Calu3 (cell line): ENCODE measurements around the gene UBIAD1. TPM values are rescaled to one million over a fixed set of nuclear protein-coding genes. Genes with fewer than 3 reads are reported as not detected.

ENCODE experiments used
- BruUV-seq: library from RNA; stranded (reverse); fragments of 400-500 nt; replicated peaks from 2 replicates; lab custom pipeline; 2021; lab: Mats Ljungman, UMichigan
- CTCF ChIA-PET: fragments of 300-600 bp; sonication (Branson Sonifier 250); formaldehyde crosslinking; loops from one replicate; lab custom pipeline; 2022; ENCODE audit warnings: antibody characterized with exemption; lab: Charles Lee
- DNase-seq: peaks from one replicate; pipeline ENCODE4 v3.0.0; 2022
- H3K27ac Mint-ChIP-seq: one replicate; pipeline ENCODE4 v1.8.0; 2022; ENCODE audit warnings: mixed read lengths; ENCODE audit not compliant: unreplicated experiment
- H3K27me3 Mint-ChIP-seq: one replicate; pipeline ENCODE4 v1.8.0; 2022; ENCODE audit warnings: mixed read lengths; ENCODE audit not compliant: unreplicated experiment
- H3K36me3 Mint-ChIP-seq: one replicate; pipeline ENCODE4 v1.8.0; 2022; ENCODE audit warnings: mild to moderate bottlenecking, moderate library complexity, mixed read lengths; ENCODE audit not compliant: insufficient read depth, unreplicated experiment
- H3K4me1 Mint-ChIP-seq: one replicate; pipeline ENCODE4 v1.8.0; 2022; ENCODE audit warnings: mild to moderate bottlenecking, low read depth, mixed read lengths; ENCODE audit not compliant: unreplicated experiment
- H3K4me3 Mint-ChIP-seq: one replicate; pipeline ENCODE4 v1.8.0; 2022; ENCODE audit warnings: mild to moderate bottlenecking, low read depth, moderate library complexity, mixed read lengths; ENCODE audit not compliant: unreplicated experiment
- H3K9me3 Mint-ChIP-seq: one replicate; pipeline ENCODE4 v1.8.0; 2022; ENCODE audit warnings: low read depth, mixed read lengths; ENCODE audit not compliant: unreplicated experiment
- intact Hi-C: fragments of 100-400 bp; cut with micrococcal nuclease; formaldehyde crosslinking; loops from one replicate; pipeline ENCODE4 v1.10.0; 2022; ENCODE audit not compliant: unreplicated experiment
- total RNA-seq: library from RNA; stranded (reverse); gene quantifications from 2 replicates; pipeline ENCODE4 v1.2.3, GENCODE V29; 2022
- TF ChIP-seq, protein P1 (sequence below): fragments of 200-600 bp; IDR thresholded peaks from one replicate; pipeline ENCODE4 v1.8.0; 2022; ENCODE audit warnings: antibody characterized with exemption; ENCODE audit not compliant: unreplicated experiment

UBIAD1 gene
- total RNA-seq, 1 experiment from 2014 or later: 14.1 TPM

DNA sequence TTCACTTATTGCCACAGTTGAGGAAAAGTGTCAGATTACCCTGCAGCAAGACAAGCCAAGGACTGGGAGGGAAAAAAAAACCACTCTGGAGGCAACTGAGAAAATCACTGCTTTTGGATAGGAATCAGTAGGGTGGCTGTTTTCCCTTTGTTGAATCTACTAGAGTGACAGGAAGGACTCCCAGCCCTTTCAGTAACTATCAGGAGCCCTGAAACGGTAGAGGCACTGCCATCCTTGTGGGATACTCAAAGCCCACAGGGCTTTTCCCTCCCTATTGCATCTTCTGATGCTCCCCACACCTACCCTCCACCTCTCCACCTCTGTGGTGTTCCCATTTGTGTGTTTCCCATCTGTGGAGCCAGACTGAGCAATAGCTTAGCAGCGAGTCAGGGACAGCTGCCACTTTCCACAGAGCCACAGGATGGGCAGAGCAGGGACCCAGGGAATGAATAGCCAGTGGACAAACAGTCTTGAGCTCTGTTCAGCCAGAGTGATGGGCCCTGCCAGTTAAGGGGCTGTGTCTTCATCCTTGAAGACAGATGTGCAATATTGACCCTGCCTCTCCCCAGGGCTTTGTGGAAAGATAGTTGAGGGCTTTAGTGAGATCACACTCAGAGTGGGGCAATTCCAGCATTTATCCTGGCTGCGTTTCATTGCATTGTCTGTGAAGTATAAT is 13.9 kb downstream of the UBIAD1 start:
- Mint-ChIP-seq H3K27ac (no peak overlapping the region), H3K27me3 (no peaks in the 10 kb centered on the region), H3K4me1 (no peaks in the 10 kb centered on the region), H3K4me3 (no peak overlapping the region), H3K9me3 (no peaks in the 10 kb centered on the region), H3K36me3 (no peaks in the 10 kb centered on the region)
- intact Hi-C loops: no loop called here
- DNase-seq: no peak
- TF ChIP-seq, protein P1, sequence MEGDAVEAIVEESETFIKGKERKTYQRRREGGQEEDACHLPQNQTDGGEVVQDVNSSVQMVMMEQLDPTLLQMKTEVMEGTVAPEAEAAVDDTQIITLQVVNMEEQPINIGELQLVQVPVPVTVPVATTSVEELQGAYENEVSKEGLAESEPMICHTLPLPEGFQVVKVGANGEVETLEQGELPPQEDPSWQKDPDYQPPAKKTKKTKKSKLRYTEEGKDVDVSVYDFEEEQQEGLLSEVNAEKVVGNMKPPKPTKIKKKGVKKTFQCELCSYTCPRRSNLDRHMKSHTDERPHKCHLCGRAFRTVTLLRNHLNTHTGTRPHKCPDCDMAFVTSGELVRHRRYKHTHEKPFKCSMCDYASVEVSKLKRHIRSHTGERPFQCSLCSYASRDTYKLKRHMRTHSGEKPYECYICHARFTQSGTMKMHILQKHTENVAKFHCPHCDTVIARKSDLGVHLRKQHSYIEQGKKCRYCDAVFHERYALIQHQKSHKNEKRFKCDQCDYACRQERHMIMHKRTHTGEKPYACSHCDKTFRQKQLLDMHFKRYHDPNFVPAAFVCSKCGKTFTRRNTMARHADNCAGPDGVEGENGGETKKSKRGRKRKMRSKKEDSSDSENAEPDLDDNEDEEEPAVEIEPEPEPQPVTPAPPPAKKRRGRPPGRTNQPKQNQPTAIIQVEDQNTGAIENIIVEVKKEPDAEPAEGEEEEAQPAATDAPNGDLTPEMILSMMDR: no peak
- BruUV-seq: no TSS peak
- CTCF ChIA-PET: interaction anchor here (1.2 kb wide), 1 partner anchor 359 kb away, joined by 3 read pairs; no protein-coding TSS in a partner anchor

DNA sequence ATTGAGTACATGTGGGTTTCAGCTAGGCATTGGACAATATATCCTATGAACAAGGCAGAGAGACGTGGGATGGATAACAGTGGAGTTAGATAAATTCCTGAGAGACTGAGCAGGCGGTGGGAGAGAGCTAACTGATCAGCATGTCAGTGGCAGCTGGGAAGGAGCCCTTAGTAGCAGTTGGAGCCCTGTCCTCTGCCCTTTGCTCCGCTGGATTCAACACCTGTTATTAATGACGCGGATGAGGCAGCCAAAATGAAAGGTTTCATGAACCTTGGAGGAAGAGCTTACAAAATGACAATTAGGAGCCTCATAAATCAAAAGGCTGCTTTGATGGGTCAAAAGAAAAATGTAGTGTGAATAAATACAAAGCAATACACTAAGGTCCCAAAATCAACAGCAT is 16.1 kb downstream of the UBIAD1 start:
- intact Hi-C loops: no loop called here
- TF ChIP-seq, protein P1: no peak
- H3K9me3 Mint-ChIP-seq: no peaks in the 10 kb centered on the region
- no peaks in the 10 kb centered on the region for H3K36me3 Mint-ChIP-seq
- no peaks in the 10 kb centered on the region for H3K27me3 Mint-ChIP-seq
- no peaks in the 10 kb centered on the region for H3K4me1 Mint-ChIP-seq
- no TSS peak for BruUV-seq
- CTCF ChIA-PET: no interaction called here
- H3K27ac Mint-ChIP-seq: no peak overlapping the region
- DNase-seq: no peak
- H3K4me3 Mint-ChIP-seq: no peak overlapping the region

DNA sequence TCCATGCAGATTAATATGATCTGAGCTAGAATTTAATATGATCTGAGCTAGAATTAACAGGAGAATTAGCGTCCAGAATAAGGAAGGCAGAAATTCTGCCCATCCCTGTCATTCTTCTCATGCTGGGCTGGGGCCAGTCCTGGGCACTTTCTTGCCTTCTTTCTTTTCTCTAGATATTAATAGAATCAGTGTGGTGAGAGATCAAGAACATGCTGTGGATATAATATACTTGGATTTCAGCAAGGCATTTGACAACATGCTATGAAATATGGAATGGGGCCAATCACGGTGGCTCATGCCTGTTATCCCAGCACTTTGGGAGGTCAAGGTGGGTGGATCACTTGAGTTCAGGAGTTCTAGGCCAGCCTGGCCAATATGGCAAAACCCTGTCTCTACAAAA is 18.1 kb downstream of the UBIAD1 start:
- TF ChIP-seq, protein P1: no peak
- H3K36me3 Mint-ChIP-seq: no peaks in the 10 kb centered on the region
- BruUV-seq: no TSS peak
- intact Hi-C loops: no loop called here
- DNase-seq: no peak
- H3K4me1 Mint-ChIP-seq: no peaks in the 10 kb centered on the region
- no peaks in the 10 kb centered on the region for H3K27me3 Mint-ChIP-seq
- H3K27ac Mint-ChIP-seq: no peak overlapping the region
- no peak overlapping the region for H3K4me3 Mint-ChIP-seq
- no peaks in the 10 kb centered on the region for H3K9me3 Mint-ChIP-seq
- CTCF ChIA-PET: no interaction called here

DNA sequence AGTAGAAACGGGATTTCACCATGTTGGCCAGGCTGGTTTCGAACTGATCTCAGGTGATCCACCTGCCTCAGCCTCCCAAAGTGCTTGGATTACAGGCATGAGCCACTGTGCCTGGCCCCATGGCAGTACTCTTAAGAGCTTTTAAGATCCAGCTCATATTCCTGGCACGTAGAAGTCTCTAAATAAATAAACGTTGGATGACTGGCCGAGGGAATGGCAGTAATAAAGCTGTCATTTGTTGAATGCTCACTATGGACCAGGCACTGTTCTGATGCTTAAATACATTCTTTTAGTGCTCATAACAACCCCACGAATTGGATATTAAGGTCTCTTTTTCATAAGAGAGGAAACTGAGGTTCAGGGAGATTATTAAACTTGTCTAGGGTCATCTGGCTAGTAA is 20.9 kb downstream of the UBIAD1 start:
- TF ChIP-seq, protein P1: no peak
- intact Hi-C loops: no loop called here
- CTCF ChIA-PET: no interaction called here
- H3K27me3 Mint-ChIP-seq: no peaks in the 10 kb centered on the region
- no peak for DNase-seq
- no peak overlapping the region for H3K27ac Mint-ChIP-seq
- no peaks in the 10 kb centered on the region for H3K4me1 Mint-ChIP-seq
- no peaks in the 10 kb centered on the region for H3K36me3 Mint-ChIP-seq
- BruUV-seq: no TSS peak
- H3K4me3 Mint-ChIP-seq: no peak overlapping the region
- H3K9me3 Mint-ChIP-seq: no peaks in the 10 kb centered on the region
